ENCODE data around the gene NYNRIN.
"Not testable (repeated sequence)": the region's sequence is repeated elsewhere in the genome, so short reads cannot be mapped to it uniquely, and the experiment has no call there.

The NYNRIN gene

DNA sequence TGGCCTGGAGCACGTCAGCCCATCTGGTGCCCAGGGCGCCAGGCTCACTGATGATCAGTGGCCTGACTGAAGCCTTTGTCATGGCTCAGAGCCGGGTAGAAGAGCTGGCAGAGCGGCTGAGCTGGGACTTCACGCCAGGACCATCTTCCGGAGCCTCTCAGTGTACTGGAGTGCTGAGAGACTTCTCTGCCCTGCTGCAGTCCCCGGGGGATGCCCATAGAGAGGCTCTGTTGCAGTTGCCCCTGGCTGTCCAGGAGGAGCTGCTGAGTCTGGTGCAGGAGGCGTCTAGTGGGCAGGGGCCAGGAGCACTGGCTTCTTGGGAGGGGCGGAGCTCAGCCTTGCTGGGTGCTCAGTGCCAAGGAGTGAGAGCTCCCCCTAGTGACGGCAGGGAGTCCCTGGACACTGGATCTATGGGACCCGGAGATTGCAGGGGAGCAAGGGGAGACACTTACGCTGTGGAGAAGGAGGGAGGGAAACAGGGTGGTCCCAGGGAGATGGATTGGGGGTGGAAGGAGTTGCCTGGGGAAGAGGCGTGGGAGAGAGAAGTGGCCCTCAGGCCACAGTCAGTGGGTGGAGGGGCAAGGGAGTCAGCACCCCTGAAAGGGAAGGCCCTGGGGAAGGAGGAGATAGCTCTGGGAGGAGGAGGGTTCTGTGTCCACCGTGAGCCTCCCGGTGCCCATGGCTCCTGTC, 32.9 kb downstream of the NYNRIN start:
- peak; percentile 96 for DNase-seq (ENCODE audit: low spot score)

- DNase-seq (ENCODE audit: low spot score), result no peak
These were observed 33.7 kb downstream of the NYNRIN start for GRCh38 chr14:24432259-24433131.

GRCh38 chr14:24434036-24434435, 35.2 kb downstream of the NYNRIN start:
- no peak for DNase-seq (ENCODE audit: low spot score)

DNA sequence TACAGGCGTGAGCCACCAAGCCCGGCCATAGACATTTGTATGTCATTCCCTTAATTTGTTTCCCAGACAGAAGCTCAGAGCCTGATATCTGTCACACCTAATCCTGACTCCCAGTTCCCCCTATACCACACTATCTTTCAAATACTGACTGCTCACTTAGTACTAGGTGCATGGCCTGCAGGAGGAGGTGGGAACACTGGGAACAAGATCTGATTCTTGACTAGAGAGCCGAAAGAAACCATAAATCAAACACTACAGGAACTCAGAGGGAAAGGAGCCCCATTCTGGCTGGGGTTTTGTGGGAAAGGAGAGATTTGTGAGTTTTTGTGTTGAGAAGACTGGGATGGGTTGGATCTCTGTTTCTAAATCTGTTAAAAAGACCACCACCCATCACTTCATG, 35.9 kb downstream of the NYNRIN start:
- DNase-seq (ENCODE audit: low spot score), result no peak

DNA sequence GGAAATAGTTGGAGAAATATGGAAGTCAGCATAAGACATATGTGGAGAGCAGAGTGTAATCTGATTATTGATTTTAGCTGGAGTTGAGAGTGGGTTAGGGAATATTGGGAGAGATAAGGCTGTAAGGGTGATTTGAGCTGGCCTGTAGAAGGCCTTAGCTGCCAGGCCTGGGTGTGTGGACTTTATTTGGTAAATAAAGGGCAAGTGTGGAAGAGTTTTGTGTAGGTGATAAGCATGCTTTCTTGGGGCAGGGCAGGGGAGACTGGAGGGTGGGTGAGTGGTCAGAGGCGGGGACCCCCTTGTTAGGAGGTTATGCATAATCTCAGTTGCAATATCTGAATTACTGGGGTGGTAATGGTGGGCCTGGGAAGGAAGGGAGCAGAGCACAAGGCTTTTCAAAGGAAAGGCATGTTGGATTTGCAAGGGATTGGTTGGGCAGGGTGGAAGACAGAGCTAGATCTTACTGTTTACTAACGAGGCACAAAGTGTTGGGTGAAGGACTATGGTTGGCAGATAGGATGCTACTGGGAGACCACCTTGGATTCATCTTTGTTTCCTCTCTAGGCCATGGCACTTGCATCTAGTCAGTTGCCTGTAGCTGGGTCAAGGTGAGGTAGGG, 36.5 kb downstream of the NYNRIN start:
- DNase-seq (ENCODE audit: low spot score), result no peak

- DNase-seq (ENCODE audit: low spot score), result no peak
These were observed 37.2 kb downstream of the NYNRIN start for GRCh38 chr14:24435998-24436354.

GRCh38 chr14:24436355-24437019, 37.7 kb downstream of the NYNRIN start:
- DNase-seq (ENCODE audit: low spot score), result peak; percentile 84

DNA sequence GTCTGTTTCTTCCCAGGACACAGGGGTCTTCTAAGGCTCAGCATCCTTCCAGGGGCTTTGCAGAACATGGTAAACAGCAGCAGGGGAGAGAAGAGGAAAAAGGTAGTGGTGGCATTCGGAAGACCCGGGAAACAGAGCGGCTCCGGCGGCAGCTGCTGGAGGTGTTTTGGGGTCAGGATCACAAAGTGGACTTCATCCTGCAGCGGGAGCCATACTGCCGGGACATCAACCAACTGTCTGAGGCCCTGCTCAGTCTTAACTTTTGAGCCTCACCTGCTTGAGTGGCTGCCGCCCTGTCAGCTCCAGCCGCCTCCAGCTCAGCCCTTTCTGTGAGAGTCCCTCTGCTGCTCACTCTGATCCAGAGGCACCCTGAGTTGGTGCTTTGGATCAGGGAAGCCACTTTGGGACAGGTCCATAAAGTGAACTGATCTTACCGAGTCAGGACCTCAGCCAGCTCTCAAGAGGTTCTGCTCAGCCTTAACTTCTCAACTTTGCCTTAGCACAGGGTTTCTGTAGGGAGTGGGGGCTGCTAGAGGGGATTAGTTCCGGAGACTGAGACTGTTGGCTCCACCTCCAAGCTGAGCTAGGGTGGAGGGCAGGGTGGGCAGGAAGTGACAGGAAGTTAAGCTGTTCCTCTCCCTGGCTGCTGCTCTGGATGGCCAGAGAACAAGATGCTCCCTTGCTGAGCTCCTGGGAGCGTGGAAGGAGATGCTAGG, 38.4 kb downstream of the NYNRIN start:
- DNase-seq (ENCODE audit: low spot score), result no peak

DNA sequence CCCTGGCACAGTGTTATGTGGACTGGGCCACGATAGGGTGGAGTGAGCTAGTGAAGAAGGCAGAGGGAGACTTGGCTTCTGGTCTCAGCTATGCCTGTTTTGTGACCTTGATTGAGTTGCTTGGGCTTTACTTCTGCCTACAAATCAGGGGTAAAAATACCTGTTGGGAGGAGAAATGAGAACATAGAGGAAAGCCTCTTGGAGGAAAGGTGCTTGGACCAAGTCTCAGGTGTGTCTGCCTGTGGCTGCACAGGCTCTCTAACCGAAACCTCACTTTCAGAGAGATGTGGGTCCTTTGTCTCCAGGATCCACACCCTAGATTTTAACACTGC, 38.9 kb downstream of the NYNRIN start:
- no peak for DNase-seq (ENCODE audit: low spot score)

DNA sequence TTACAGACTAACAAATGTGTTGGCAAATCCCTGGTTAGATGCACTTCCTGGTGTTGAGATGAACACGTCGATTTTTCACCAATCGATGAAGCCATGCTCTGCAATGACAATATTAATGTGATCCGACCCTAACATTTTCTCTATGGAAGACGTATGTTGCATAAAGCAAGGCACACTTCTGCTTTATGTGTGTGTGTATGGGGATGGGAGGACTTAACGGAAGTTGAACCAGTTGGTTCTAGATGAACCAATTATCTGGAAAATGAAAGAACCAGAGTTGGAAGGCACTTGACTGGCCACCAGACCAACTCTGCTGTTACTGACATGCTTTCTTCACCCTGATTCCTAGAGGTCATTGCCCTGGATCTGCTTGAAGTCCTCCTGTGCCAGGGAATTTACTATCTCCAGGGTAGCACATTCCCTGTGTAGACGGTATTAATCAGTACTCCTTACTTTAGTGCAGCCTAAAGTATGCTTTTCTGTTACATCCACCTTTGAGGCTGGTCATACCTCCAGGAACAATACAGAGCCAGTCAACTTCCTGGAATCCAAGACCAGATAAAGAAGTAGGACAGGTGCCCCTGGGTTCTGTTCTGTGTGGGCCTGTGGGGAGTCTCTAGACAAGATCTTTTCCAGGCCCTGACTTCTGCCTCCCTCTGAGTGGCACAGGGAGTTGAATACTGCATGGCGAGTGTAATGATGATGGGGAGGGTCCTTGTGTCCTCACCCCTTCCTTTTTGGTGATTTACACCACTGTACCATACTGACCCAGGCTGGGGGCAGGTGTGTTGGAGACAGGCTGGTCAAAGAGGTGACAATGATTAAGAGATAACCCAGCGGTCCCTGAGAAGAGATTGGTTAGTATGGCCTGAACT, 39.7 kb downstream of the NYNRIN start:
- no peak for DNase-seq (ENCODE audit: low spot score)

- DNase-seq (ENCODE audit: low spot score), result no peak
These were observed 40.5 kb downstream of the NYNRIN start for GRCh38 chr14:24439257-24439656.

DNA sequence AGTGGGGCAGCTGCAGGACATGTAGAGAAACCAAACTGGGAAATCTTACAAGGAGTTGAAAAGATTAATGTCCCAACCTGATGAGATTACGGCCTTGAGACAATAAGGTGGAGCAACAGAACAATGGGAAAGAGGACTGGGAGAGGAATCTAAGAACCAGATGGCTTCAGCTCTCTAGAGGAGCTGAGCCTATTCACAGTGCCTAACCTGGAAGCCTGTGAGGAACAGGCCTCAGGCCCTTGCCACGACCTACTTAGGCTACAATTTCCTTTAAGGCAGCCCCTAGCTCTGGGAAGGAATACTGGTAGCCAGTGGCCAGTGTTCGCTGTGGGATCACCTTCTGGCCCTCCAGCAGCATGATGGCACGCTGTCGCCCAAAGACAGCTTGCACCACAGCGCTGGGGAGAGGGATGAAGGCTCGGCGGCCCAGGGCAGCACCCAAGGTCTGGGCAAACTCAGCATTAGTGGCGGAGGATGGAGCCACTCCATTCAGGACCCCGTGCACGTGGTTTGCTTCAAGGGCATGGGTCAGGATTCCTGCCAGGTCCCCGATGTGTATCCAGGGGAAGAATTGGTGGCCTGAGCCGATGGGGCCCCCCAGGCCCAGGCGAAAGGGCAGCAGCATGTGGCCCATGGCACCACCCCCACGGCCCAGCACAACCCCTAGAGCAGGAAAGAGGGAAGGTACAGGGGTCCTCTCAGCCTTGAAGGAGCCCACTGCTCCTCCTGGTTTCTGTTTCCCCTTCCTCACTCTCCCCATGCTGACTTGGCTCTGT, 41.2 kb downstream of the NYNRIN start:
- no peak for DNase-seq (ENCODE audit: low spot score)

GRCh38 chr14:24440606-24441399, 42.0 kb downstream of the NYNRIN start:
- no peak for DNase-seq (ENCODE audit: low spot score)

DNA sequence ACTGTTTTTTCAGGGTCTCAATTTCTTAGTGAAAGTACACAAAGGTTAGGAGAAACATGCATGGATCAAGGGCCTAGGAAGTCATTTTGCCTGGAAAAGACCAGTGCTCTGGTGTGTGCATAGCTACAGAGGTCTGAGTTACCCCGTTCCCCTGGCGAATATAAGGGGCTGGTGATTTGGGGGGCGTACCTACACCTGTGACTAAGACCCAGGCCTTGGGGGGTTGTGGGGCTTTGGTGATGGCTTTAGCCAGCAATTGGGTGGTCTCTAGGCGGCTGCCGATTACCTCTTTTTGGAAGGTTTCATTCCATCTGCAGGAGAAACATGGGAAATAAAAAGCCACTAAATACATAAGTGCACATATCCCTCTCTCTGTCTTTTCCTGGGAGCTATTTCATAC, 42.7 kb downstream of the NYNRIN start:
- no peak for DNase-seq (ENCODE audit: low spot score)

DNA sequence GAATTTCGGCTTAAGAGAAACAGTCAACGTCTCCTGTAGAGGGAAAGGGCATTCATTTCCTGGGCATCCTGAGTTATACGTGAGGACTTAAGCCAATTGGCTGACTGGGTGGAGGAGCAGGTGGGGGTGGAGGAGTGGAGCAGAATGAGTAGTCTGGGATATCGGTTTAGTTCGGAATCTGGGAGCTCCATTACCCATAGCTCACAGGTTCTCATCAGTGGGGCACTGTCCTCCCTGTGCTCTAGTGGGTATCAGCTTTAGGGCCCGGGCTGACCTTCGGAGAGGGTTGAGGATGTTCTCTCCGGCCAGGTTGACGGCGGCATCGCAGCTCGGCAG, 43.1 kb downstream of the NYNRIN start:
- no peak for DNase-seq (ENCODE audit: low spot score)

DNA sequence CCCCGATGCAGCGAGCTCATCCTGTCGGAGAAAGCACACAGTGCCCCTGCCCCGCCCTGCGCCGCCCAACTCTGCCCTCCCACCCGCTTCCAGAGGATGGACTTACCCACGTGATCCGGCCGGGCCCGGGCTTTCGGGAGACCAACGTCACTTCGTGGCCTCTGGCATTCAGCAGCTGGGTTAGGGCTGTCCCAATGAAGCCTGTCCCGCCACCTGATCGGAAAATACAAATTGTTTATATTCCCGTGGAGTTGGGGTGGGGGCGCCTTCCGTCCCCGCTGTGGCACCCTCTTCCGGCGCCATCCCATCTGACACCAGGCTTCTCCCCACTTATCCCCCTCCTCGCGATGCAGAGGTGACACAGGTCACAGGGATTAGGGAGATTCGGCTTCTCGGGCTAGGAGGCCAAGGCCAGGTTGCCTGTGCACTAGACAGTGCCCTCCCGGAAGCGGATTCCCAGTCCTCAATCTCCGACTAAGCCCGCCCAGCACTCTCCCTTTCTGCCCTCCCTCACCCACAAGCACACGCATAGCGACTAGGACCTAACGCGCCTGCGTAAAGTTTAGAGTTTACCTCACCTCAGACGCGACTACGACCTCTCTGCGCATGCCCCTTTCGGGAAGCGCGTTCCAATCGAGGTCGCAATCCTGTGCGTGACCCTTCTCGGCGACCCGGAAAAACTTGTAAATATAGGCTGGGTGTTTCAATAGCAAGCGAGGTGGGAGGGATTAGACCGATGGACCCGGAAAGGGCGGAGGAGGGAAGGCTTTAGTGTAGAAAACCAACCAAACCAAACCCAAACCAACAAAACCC, 43.6 kb downstream of the NYNRIN start, which contains the start of gene SDR39U1:
SDR39U1 (minus strand) TSS at position 537 of the 813 bp plus-strand sequence; CDS start at position 530, 7 bp downstream.
- peak; percentile 100 for DNase-seq (ENCODE audit: low spot score)

DNA sequence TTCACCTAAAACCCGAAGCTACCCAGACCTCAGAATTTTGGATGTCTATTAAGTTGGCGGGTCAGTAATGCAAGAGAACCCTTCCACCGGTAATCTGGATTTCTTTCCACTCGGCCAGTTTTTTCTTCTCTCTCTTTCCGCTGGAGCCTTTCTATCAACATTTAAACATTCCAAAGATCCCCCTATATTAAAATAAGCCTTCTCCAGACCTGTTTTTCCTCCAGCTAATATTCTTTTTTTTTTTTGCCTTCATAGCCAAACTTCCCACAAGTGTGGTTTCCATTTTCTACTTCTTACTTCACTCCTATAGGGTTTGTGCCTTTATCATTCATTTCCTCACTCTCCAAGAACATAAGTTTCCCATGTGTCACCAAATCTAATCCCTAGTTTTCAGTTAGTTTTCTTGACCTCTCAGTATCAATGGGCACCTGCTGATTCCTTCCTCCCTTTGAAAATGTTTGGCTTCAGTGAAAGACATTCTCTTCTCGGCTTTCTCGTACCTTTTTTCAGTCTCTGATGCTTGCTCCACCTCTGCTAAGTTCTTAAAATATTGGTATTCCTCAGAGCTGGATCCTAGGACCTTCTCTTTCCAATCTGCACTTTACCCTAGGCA, 44.4 kb downstream of the NYNRIN start:
- DNase-seq (ENCODE audit: low spot score), result peak; percentile 19

DNA sequence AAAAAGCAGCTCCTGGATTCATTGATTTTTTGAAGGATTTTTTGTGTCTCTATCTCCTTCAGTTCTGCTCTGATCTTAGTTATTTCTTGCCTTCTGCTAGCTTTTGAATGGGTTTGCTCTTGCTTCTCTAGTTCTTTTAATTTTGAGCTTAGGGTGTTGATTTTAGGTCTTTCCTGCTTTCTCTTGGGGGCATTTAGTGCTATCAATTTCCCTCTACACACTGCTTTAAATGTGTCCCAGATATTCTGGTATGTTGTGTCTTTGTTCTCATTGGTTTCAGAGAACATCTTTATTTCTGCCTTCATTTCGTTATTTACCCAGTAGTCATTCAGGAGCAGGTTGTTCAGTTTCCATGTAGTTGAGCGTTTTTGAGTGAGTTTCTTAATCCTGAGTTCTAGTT, 52.0 kb downstream of the NYNRIN start:
- DNase-seq (ENCODE audit: low spot score), result not testable (repeated sequence)
